Upper lobe of left lung (tissue), 6 donors: Measurements from ENCODE around the gene MYO3B. TPM values are rescaled to one million over a fixed set of nuclear protein-coding genes. Genes with fewer than 3 reads are reported as not detected.

ENCODE experiments used
- ATAC-seq, 2 donors: fragments of 200-7000 bp; cut with Tn5 transposase; one replicate each; pipeline ENCODE4 v1.9.1; 2022; ENCODE audit warnings: mild to moderate bottlenecking in 2 of 2, moderate library complexity in 2 of 2; ENCODE audit not compliant: low FRiP score in 2 of 2
- DNase-seq, 2 donors: peaks; one replicate each; pipeline ENCODE4 v3.0.0-alpha.2; 2019 to 2020
- H3K27ac ChIP-seq, 4 donors: fragments of 200-600 bp; sonication (generic); one replicate each; pipeline ENCODE4 v1.5.1; 2016 to 2019
- H3K27me3 ChIP-seq, 4 donors: fragments of 200-600 bp; sonication (generic); one replicate each; pipeline ENCODE4 v1.5.1; 2017 to 2019
- H3K36me3 ChIP-seq, 4 donors: fragments of 200-600 bp; sonication (generic); one replicate each; pipeline ENCODE4 v1.5.1; 2016 to 2019
- H3K4me1 ChIP-seq, 4 donors: fragments of 200-600 bp; sonication (generic); one replicate each; pipeline ENCODE4 v1.5.1; 2018 to 2019
- H3K4me3 ChIP-seq, 4 donors: fragments of 200-600 bp; sonication (generic); one replicate each; pipeline ENCODE4 v1.5.1; 2017 to 2019; ENCODE audit warnings: mild to moderate bottlenecking in 2 of 4, moderate library complexity in 1 of 4
- H3K9me3 ChIP-seq, 4 donors: fragments of 200-600 bp; sonication (generic); one replicate each; pipeline ENCODE4 v1.5.1; 2018 to 2019
- EP300 ChIP-seq, 4 donors: sonication (generic); formaldehyde crosslinking; IDR thresholded peaks; one replicate each; pipeline ENCODE4 v1.5.1; 2017; ENCODE audit warnings: antibody characterized with exemption in 4 of 4, control low read depth in 2 of 4
- POLR2A ChIP-seq, 4 donors: fragments of 450-650 bp; IDR thresholded peaks; one replicate each; pipeline ENCODE4 v1.5.1; 2016 to 2017; ENCODE audit warnings: antibody characterized with exemption in 4 of 4, mild to moderate bottlenecking in 2 of 4
- POLR2AphosphoS5 ChIP-seq, 2 donors: sonication (generic); formaldehyde crosslinking; IDR thresholded peaks; one replicate each; pipeline ENCODE4 v1.5.1; 2017; ENCODE audit warnings: antibody characterized with exemption in 2 of 2
- WGBS, 2 donors: methylation state at CpG; one replicate each; pipeline ENCODE4 v1.1.5; 2017 to 2018; 5-methylcytosine and 5-hydroxymethylcytosine counted together
- total RNA-seq, 6 donors: library from RNA; depleted of rRNA in 4 of 6; stranded (reverse); fragments of >200 nt in 4 of 6; gene quantifications; one replicate each; pipeline versions ENCODE4 v1.1.0 to v1.2.1, GENCODE V29; 2016 to 2021
- TF ChIP-seq, protein P1 (sequence below), 6 experiments: fragments of 450-650 bp in 4 of 6; fragments of 200-600 bp in 2 of 6; sonication (generic) in 2 of 6; IDR thresholded peaks; one replicate each; pipeline ENCODE4 v1.5.1; 2016 to 2019; ENCODE audit warnings: antibody characterized with exemption in 6 of 6
- donor health status: DM: no; HTN: no; CAD: no; lungs with moderate emphysema.
- donor health status: DM: no; HTN: yes; CAD: no; lungs with severe emphysema.

MYO3B gene
- total RNA-seq = under 1 TPM in 3 of 6 donors, not detected in 3; 0.09 to 0.20 (median 0.13) TPM

DNA sequence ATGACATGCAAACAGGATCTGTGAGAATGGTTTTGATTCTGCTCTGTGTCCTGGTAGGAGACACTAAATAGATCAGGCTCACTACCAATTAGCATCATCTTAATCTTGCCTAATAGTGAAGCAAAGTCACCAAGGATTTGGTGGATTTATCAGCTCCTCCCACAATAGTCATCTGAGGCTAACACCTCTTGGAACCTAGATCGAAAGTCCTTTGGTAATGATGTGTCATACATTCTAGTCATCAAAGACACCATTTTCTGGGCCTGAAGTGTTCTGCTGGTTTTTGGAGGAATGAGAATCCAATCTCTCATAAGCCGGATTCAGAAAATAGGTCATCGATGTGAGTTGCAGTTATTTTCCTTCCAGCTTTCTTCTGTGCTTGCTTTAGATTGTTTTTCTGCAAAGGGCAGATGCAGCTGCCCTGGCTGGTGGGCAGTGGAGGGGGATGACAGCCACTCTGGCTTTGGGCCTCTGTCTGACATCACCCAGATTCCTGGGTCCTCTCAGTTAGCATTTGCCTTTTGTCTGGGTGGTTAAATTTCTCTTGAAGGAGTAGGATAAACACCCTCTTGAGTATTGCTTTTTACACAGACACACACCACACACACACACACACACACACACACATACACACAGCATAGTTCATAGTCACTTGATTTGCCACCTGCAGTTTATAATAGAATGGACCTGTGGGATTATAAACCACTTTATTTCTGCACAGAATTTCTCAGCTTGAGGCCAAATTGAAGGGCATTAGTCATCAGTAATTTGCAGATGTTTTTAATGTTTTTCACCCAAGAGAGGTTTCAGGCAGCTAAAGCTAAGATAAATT, at the start of gene MYO3B:
TSS of gene MYO3B (plus strand) at position 198 of the 832 bp plus-strand sequence. CDS start at position 339, 141 bp downstream.
- TF ChIP-seq, protein P1, sequence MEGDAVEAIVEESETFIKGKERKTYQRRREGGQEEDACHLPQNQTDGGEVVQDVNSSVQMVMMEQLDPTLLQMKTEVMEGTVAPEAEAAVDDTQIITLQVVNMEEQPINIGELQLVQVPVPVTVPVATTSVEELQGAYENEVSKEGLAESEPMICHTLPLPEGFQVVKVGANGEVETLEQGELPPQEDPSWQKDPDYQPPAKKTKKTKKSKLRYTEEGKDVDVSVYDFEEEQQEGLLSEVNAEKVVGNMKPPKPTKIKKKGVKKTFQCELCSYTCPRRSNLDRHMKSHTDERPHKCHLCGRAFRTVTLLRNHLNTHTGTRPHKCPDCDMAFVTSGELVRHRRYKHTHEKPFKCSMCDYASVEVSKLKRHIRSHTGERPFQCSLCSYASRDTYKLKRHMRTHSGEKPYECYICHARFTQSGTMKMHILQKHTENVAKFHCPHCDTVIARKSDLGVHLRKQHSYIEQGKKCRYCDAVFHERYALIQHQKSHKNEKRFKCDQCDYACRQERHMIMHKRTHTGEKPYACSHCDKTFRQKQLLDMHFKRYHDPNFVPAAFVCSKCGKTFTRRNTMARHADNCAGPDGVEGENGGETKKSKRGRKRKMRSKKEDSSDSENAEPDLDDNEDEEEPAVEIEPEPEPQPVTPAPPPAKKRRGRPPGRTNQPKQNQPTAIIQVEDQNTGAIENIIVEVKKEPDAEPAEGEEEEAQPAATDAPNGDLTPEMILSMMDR (IDR thresholded peaks at IDR 0.05) = no peak
- TF ChIP-seq POLR2A (IDR thresholded peaks at IDR 0.05) = no peak
- no peak for TF ChIP-seq POLR2AphosphoS5 (IDR thresholded peaks at IDR 0.05)
- no peak for TF ChIP-seq EP300 (IDR thresholded peaks at IDR 0.05)
- H3K9me3 ChIP-seq = no peaks in the 10 kb centered on the region
- H3K27ac ChIP-seq = no peak within 1 kb of the TSS
- H3K4me3 ChIP-seq = no peak within 1 kb of the TSS
- peak in 1 of 2 donors; percentile 71 for ATAC-seq
- 87 to 89% methylated on average over 3 of the region's 3 CpGs for WGBS, 2 donors
- no peaks in the 10 kb centered on the region for H3K36me3 ChIP-seq
- no peak for DNase-seq
- no peaks in the 10 kb centered on the region for H3K4me1 ChIP-seq
- no peaks in the 10 kb centered on the region for H3K27me3 ChIP-seq

DNA sequence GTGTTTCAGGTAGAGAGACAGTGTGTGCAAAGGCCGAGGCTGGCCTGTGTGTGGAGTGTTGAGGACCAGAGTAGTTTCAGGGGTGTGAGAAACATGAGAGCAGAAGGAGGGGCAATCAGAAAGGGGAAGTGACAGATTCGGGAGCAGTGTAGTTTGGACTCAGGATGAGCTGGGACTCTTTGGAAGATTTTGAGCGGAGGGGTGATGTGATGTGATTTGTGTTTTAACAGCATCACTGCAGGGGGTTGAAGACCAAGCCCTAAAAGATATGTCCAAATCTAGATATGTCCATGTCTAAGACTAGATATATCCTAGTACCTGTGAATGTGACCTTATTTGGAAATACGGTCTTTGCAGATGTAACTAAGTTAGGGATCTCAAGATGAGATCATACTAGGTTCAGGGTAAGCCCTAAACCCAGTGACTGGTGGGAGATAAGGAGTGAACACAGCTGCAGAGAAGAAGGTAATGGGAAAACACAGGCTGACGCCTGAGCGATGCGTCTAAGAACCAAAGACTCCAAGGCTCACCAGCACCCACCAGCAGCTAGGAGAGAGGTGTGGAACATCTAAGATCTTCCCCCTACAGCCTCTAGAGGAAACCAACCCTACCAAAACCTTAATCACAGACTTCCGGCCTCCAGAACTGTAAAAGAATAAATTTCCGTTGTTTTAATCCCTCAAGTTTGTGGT, 38.5 kb upstream of the MYO3B start:
- H3K27me3 ChIP-seq = no peaks in the 10 kb centered on the region
- no peaks in the 10 kb centered on the region for H3K9me3 ChIP-seq
- TF ChIP-seq, protein P1 (IDR thresholded peaks at IDR 0.05) = no peak
- no peak for TF ChIP-seq POLR2AphosphoS5 (IDR thresholded peaks at IDR 0.05)
- TF ChIP-seq EP300 (IDR thresholded peaks at IDR 0.05) = no peak
- no peak for TF ChIP-seq POLR2A (IDR thresholded peaks at IDR 0.05)
- H3K36me3 ChIP-seq = no peaks in the 10 kb centered on the region
- no peak overlapping the region for H3K27ac ChIP-seq
- H3K4me1 ChIP-seq = no peaks in the 10 kb centered on the region
- WGBS, 2 donors = 86 to 88% methylated on average over 9 of the region's 9 CpGs
- DNase-seq (no peak), ATAC-seq (no peak)
- no peak overlapping the region for H3K4me3 ChIP-seq

GRCh38 chr2:170140561-170140960, 37.4 kb upstream of the MYO3B start:
- Histone ChIP-seq H3K4me1 (no peaks in the 10 kb centered on the region), H3K27me3 (no peaks in the 10 kb centered on the region), H3K27ac (no peak overlapping the region), H3K9me3 (no peaks in the 10 kb centered on the region), H3K36me3 (no peaks in the 10 kb centered on the region), H3K4me3 (no peak overlapping the region)
- ATAC-seq (no peak), DNase-seq (no peak)
- 96 to 98% methylated on average over 5 of the region's 5 CpGs for WGBS, 2 donors
- TF ChIP-seq, protein P1 (IDR thresholded peaks at IDR 0.05) = no peak
- TF ChIP-seq EP300 (IDR thresholded peaks at IDR 0.05) = no peak
- no peak for TF ChIP-seq POLR2AphosphoS5 (IDR thresholded peaks at IDR 0.05)
- TF ChIP-seq POLR2A (IDR thresholded peaks at IDR 0.05) = no peak

DNA sequence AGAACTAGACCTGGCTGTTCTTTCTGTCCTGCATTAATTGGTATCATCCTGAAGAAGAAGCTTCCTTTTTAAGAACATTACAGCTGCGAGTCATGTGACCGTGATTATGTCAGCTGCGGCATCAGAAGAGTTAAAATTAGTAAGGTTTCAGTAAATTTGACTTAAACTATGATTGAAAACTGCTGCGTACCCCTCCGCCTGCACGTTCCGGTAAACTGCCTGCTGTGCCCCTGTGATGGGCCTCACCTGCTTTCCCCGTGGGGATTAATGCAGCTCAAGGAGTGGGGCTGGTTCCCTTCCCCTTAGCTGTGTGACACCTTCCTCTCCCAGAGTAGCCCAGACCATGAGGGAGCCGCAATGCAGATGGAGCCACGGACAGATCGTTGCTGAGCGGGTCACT, 36.1 kb upstream of the MYO3B start:
- Histone ChIP-seq H3K4me3 (no peak overlapping the region), H3K4me1 (no peaks in the 10 kb centered on the region), H3K27ac (no peak overlapping the region), H3K9me3 (no peaks in the 10 kb centered on the region), H3K27me3 (no peaks in the 10 kb centered on the region), H3K36me3 (no peaks in the 10 kb centered on the region)
- DNase-seq (no peak), ATAC-seq (no peak)
- 84 to 90% methylated on average over 12 of the region's 12 CpGs for WGBS, 2 donors
- TF ChIP-seq, protein P1 (IDR thresholded peaks at IDR 0.05) = no peak
- TF ChIP-seq EP300 (IDR thresholded peaks at IDR 0.05) (no peak), POLR2AphosphoS5 (IDR thresholded peaks at IDR 0.05) (no peak), POLR2A (IDR thresholded peaks at IDR 0.05) (no peak)
